ENCODE data around the gene CAV2. TPM values are rescaled to one million over a fixed set of nuclear protein-coding genes. Genes with fewer than 3 reads are reported as not detected.

The CAV2 gene
- total and polyA plus RNA-seq, 2 of the 8 experiments (the other 6 are each of a cell fraction or from before 2014, with no cell fraction given): 2.8 to 4.7 TPM

DNA sequence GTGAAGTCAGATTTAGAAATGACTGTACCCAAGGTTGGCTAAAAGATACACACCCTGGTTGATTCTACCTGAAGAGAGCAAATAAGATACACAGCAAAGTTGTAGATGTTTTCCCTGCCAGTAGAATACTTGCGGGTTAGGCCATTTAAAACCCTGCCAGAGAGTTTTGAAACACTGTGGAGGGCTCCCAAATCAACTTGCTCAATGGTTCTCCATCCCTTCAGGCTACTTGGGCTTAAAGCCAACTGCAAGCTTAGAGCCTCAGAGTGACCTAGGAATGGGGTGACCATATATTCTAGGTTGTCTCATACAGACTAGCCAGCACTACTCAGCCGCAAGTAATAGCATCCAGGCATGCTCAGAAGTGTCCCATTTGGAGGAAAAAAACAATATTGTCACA is 35.3 kb downstream of the CAV2 start (continued):
- no peak for TF ChIP-seq EZH2 (IDR thresholded peaks at IDR 0.05; ENCODE audit: low read depth, low read length, severe bottlenecking)
- TF ChIP-seq GTF2F1 (IDR thresholded peaks at IDR 0.05; ENCODE audit: borderline replicate concordance, low read depth, low read length): no peak
- no peak for TF ChIP-seq YY1 (IDR thresholded peaks at IDR 0.05; ENCODE audit: low read depth, low read length)
- TF ChIP-seq SIRT6 (IDR thresholded peaks at IDR 0.05; ENCODE audit: low read length): no peak
